ENCODE results near the gene MAGOHB. TPM values are rescaled to one million over a fixed set of nuclear protein-coding genes. Genes with fewer than 3 reads are reported as not detected.

The MAGOHB gene
- total RNA-seq, 1 experiment from 2014 or later, result 55.4 TPM

Other genes starting within 250 kb of the MAGOHB start
- not detected in 2 replicates for gene KLRK1, start 223.6 kb downstream of the MAGOHB start, total RNA-seq (2014; rRNA removed; shearing (Covaris generic); ENCODE audit: low replicate concordance)
- gene KLRC4, start 203.9 kb downstream of the MAGOHB start, total RNA-seq (2014; rRNA removed; shearing (Covaris generic); ENCODE audit: low replicate concordance), result not detected in 2 replicates
- gene KLRC3, start 193.0 kb downstream of the MAGOHB start, total RNA-seq (2014; rRNA removed; shearing (Covaris generic); ENCODE audit: low replicate concordance), result not detected in 2 replicates
- gene KLRC2, start 177.6 kb downstream of the MAGOHB start, total RNA-seq (2014; rRNA removed; shearing (Covaris generic); ENCODE audit: low replicate concordance), result not detected in 2 replicates
- not detected in 2 replicates for gene KLRC1, start 160.2 kb downstream of the MAGOHB start, total RNA-seq (2014; rRNA removed; shearing (Covaris generic); ENCODE audit: low replicate concordance)
- 0.78 and 1.0 TPM in 2 replicates for gene EIF2S3B, start 107.7 kb downstream of the MAGOHB start, total RNA-seq (2014; rRNA removed; shearing (Covaris generic); ENCODE audit: low replicate concordance)
- not detected in 2 replicates for gene STYK1, start 60.4 kb upstream of the MAGOHB start, total RNA-seq (2014; rRNA removed; shearing (Covaris generic); ENCODE audit: low replicate concordance)
- not detected in 2 replicates for gene YBX3, start 109.7 kb upstream of the MAGOHB start, total RNA-seq (2014; rRNA removed; shearing (Covaris generic); ENCODE audit: low replicate concordance)
- 0.47 TPM in 1 of 2 replicates, not detected in the other for gene TAS2R7, start 189.0 kb upstream of the MAGOHB start, total RNA-seq (2014; rRNA removed; shearing (Covaris generic); ENCODE audit: low replicate concordance)
- 0.52 TPM in 1 of 2 replicates, not detected in the other for gene TAS2R8, start 193.7 kb upstream of the MAGOHB start, total RNA-seq (2014; rRNA removed; shearing (Covaris generic); ENCODE audit: low replicate concordance)
- 0.19 TPM in 1 of 2 replicates, not detected in the other for gene TAS2R9, start 196.6 kb upstream of the MAGOHB start, total RNA-seq (2014; rRNA removed; shearing (Covaris generic); ENCODE audit: low replicate concordance)
- gene TAS2R10, start 212.7 kb upstream of the MAGOHB start, total RNA-seq (2014; rRNA removed; shearing (Covaris generic); ENCODE audit: low replicate concordance), result 1.5 and 7.3 TPM in 2 replicates
- 5.7 and 12.7 TPM in 2 replicates for gene PRR4, start 235.9 kb upstream of the MAGOHB start, total RNA-seq (2014; rRNA removed; shearing (Covaris generic); ENCODE audit: low replicate concordance)

Data from Karpas-422 (cell line).